ENCODE results near the gene NOTCH1.

Gene NOTCH1

GRCh38 chr9:136545965-136546696 lies at the start of gene NOTCH1:
Gene NOTCH1, minus strand, starts transcription at chr9:136546048. Its CDS starts 262 bp downstream, at chr9:136545786.
- peak; percentile 69 for DNase-seq (ENCODE audit: low read depth)
- TF ChIP-seq CTCF (IDR thresholded peaks at IDR 0.05; ENCODE audit: control insufficient read depth, insufficient read depth, low read depth, low read length, missing control alignments): peak; percentile 17
- peak within 1 kb of the TSS; percentile 80 for H3K4me3 ChIP-seq (ENCODE audit: control insufficient read depth, low read depth, low read length)

- no peak for TF ChIP-seq CTCF (IDR thresholded peaks at IDR 0.05; ENCODE audit: control insufficient read depth, insufficient read depth, low read depth, low read length, missing control alignments)
- H3K4me3 ChIP-seq (ENCODE audit: control insufficient read depth, low read depth, low read length): no peak overlapping the region
- DNase-seq (ENCODE audit: low read depth): no peak
Measured at GRCh38 chr9:136594492-136594891, 48.6 kb upstream of the NOTCH1 start.

GRCh38 chr9:136593581-136593980 lies 47.7 kb upstream of the NOTCH1 start:
- no peak overlapping the region for H3K4me3 ChIP-seq (ENCODE audit: control insufficient read depth, low read depth, low read length)
- no peak for DNase-seq (ENCODE audit: low read depth)
- TF ChIP-seq CTCF (IDR thresholded peaks at IDR 0.05; ENCODE audit: control insufficient read depth, insufficient read depth, low read depth, low read length, missing control alignments): no peak

DNA sequence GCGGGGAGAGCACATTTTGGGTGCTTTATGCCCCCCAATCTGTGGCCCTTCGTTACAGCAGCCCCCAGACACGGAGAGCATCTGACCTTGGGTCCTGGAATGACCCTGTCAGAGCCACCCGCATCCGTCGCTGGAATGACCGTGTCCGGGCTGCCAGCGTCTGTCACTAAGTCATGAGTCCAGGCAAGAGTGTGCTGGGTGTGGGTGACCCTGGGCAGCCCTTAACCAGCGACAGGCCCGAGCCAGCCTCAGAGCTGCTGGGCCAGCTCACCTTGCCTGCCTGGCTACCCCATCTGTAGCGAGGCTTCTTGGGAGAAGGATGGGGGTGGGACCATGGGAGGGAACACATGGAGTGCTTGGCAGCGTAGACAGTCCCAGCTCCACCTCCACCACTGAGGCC lies 46.8 kb upstream of the NOTCH1 start:
- no peak for DNase-seq (ENCODE audit: low read depth)
- no peak overlapping the region for H3K4me3 ChIP-seq (ENCODE audit: control insufficient read depth, low read depth, low read length)
- TF ChIP-seq CTCF (IDR thresholded peaks at IDR 0.05; ENCODE audit: control insufficient read depth, insufficient read depth, low read depth, low read length, missing control alignments): no peak

GRCh38 chr9:136590821-136591752 lies 45.2 kb upstream of the NOTCH1 start:
- DNase-seq (ENCODE audit: low read depth): no peak
- H3K4me3 ChIP-seq (ENCODE audit: control insufficient read depth, low read depth, low read length): no peak overlapping the region
- no peak for TF ChIP-seq CTCF (IDR thresholded peaks at IDR 0.05; ENCODE audit: control insufficient read depth, insufficient read depth, low read depth, low read length, missing control alignments)

- TF ChIP-seq CTCF (IDR thresholded peaks at IDR 0.05; ENCODE audit: control insufficient read depth, insufficient read depth, low read depth, low read length, missing control alignments): no peak
- no peak overlapping the region for H3K4me3 ChIP-seq (ENCODE audit: control insufficient read depth, low read depth, low read length)
- no peak for DNase-seq (ENCODE audit: low read depth)
Measured at GRCh38 chr9:136589766-136590763, 44.2 kb upstream of the NOTCH1 start.

Data from AG09309 (cell line).